CD1c-positive myeloid dendritic cell (primary cell): Measurements from ENCODE around the gene CYSTM1.
"Not testable (repeated sequence)": the region's sequence is repeated elsewhere in the genome, so short reads cannot be mapped to it uniquely, and the experiment has no call there.

Source experiments
- DNase-seq: peaks from one replicate; pipeline ENCODE4 v3.0.0-alpha.2; 2016; ENCODE audit errors: extremely low spot score

CYSTM1 gene

DNA sequence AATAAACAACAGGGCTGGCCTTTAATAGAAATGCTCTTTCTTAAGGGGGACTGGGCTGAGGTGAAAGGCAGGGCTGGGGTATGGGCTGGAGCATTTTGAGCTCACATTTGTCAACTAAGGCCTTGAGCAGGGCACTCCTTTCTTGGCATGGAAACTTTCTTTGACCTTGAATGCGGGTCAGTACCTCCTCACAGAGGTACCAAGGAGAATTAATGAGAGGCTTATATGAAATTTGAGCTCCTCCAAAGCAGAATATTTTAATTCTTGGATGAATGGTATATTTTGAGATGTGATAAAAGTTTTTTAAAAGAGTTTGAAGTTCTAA lies 3.1 kb downstream of the CYSTM1 start:
- DNase-seq, result no peak

DNA sequence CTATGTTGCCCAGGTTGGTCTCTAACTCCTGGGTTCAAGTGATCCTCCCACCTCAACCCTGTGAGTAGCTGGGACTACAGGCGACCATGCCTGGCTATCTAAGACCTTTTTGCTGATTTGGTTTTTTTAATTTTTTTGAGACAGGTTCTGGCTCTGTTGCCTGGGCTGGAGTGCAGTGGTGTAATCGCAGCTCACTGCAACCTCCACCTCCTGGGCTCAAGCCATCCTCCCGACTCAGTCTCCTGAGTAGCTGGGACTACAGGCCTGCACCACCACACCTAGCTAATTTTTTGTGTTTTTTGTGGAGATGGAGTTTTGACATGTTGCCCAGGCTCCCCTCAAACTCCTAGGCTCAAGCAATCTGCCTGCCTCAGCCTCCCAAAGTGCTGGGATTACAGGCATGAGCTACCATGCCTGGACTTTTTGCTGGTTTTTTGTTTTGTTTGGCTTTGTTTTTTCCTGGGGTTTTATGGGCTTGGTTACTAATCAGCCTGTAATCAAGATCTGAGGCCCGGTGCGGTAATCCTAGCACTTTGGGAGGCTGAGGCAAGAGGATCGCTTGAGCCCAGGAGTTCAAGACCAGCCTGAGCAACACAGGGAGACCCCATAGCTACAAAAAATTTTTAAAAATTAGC lies 3.6 kb downstream of the CYSTM1 start:
- DNase-seq, result no peak

DNA sequence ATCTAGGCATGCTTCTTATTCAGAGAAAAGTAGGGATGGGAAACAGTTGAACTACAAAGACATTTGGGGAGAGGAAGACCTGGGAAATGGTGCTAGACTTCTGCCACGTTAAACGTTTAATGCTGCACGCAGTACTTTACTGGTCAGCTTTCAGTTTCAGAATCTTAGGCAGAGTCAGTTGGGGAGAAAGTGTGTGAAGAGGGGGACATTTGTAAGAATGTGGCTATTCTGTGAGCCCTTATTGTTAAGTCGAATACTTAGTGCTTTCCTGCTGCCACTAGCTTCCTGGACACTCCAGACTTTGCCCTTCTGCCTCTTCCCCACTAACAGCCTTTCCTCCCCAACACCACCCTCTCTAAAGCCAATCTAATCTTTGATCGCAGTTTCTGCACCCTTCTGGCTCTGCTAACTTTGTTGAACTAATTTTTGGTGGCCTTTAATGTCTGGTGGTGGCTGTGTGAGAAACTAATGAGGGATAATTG lies 6.1 kb downstream of the CYSTM1 start:
- DNase-seq, result no peak

GRCh38 chr5:140181525-140181924 lies 6.5 kb downstream of the CYSTM1 start:
- DNase-seq, result no peak

DNA sequence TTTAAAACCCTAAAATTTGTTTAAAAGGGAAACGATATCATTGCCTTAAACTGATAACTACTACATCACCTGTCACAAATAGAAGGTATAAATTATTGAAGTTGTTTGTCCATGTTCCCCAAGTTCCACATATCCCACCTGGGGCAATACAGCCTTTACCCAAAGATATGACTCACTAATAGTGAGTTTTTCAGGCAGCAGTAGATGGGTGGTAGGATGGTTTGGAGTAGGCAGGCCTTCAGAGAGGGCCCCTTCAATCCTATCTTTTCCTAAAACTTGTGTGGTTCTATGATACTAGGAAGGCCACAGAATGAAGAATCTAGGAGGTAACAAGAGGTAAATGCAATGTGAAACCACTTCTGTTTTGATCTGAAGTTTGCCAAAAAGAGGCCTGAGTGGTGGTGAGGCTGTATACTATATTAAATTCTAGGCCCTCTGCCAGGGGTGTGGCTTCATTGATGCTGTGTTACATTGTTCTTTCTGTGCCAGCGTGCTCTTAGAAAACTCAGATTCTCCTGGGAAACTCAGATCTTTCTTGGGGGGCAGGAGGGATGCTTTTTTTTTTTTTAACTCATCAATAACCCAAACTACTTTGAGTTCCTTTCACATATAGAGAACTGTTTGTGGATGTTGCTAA lies 7.2 kb downstream of the CYSTM1 start:
- no peak for DNase-seq

- peak; percentile 47 for DNase-seq
Observed at GRCh38 chr5:140182803-140183367, 7.9 kb downstream of the CYSTM1 start.

DNA sequence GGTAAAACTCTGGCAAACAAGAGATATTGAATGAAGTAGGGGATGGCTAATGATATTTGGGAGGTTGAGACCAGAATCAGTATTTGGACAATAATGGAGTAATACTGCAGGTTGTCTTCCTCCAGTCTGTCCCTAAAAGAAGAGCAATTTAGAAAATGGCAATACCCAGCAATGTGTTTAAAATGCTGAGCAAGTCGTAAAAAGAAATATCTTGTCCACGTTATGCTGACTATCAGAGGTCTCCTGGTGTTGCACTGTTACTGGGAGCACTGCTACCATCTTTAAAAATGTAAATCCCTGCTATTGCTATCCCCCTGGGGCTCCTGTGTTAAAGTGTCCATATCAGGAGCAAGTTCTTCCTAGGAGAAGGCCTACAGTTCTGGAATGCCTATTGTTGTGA lies 10.4 kb downstream of the CYSTM1 start:
- no peak for DNase-seq

GRCh38 chr5:140186267-140186671 lies 11.3 kb downstream of the CYSTM1 start:
- peak; percentile 42 for DNase-seq

DNA sequence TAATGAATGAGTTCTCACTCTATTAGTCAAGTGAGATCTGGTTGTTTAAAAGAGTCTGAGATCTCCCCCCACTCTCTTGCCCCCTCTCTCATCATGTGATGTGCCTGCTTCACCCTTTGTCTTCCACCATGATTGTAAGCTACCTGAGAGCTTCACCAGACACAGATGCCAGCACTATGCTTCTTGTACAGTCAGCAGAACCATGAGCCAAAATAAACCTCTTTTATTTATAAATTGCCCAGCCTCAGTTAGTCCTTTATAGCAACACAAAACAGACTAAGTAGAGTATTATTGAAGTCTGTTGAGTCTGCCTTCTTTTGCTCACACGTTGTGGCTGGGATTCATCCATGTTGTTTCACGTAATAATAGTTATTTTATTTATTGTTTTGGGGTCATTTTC lies 14.3 kb downstream of the CYSTM1 start:
- DNase-seq, result no peak

- no peak for DNase-seq
Observed at GRCh38 chr5:140189977-140190871, 15.2 kb downstream of the CYSTM1 start.

DNA sequence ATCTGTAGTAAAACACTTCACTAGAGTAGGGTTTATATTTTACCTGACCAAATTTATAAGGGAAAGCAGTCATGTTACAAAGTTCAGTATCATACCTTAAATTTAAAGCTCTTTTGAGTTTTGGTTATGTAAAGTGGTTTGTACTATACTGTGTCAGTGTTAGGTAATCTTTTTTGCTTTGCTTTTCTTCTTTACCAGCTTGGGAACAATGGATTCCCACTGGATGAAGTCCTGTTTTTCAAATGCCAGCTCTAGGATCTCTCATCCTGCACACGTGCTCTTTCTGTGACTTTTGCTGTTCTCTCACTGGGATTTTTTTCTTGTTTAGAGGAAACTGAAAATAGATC lies 15.9 kb downstream of the CYSTM1 start:
- DNase-seq, result no peak

GRCh38 chr5:140192715-140193430 lies 17.9 kb downstream of the CYSTM1 start:
- no peak for DNase-seq

DNA sequence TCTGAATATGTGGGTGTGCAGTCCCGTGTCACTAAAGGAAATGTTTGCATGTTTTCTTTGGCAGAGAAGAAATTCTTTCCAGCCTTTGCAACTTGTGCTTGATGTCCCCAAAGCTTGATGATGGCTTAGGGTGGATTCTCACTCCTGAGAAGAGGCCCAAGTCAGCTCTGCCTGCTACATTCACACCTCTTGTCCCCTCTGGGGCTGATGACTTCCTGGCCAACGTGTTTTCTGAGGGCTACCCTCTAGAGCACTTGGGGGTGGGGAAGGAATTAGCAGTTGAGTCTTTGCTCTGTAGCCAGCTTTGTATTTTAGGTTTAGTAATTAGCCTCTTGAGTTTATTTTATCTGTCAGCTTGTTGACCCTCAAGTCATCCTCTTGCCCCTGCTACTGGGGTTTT lies 19.7 kb downstream of the CYSTM1 start:
- no peak for DNase-seq

DNA sequence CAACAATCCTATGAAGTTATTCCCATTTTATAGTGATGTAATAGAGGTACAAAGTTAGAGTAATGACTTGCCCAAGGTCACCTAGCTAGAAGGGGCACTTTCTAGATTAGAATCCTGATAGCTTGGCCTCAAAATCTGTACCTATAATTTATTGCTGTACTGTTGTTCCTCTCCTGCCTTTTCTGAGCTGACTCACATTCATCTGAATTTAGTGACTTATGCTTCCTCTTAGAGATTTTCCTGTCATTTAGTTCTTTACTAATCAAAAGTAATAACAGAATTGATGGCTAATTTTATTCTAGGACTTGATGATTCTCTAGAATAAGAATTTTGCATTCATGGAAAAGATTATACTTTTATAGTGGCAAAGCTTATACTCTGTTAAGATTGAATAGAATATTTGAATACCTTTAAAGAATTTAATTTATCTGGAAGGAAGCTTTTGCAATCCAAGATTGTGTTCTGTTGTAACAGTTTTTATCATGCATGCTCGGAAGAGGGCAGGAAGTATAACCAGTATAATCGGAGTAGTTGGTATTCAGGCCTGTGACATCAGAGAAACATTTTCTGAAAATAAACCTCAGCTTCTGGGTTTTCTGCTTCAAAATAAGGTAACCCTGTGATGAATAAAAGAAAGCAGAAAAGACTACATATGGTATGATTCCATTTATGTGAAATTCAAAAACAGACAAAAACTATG lies 21.3 kb downstream of the CYSTM1 start:
- peak; percentile 38 for DNase-seq

DNA sequence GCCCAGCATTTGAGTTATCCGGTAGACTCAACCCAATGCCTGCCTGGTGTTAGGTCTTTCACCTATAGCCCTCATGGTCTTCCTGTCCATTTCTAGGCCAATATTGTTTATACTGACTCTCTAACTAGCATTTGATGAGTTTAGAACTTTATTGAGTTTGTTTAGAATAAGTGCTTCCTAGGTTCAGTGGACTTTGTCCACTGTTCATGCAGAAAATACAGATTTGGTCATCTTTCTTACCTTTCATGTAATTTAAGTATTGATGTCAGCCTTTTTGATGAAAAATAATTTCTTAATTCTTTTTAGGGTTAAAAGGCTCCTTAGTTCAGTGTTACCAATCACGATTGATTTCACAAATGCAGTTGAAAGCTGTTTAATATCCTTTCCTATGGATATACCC lies 22.0 kb downstream of the CYSTM1 start:
- no peak for DNase-seq

DNA sequence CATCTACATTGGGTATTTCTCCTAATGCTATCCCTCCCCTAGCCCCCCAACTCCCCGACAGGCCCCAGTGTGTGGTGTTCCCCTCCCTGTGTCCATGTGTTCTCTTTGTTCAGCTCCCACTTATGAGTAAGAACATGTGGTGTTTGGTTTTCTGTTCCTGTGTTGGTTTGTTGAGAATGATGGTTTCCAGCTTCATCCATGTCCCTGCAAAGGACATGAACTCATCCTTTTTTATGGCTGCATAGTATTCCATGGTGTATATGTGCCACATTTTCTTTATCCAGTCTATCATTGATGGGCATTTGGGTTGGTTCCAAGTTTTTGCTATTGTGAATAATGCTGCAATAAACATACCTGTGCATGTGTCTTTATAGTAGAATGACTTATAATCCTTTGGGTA lies 23.9 kb downstream of the CYSTM1 start:
- not testable (repeated sequence) for DNase-seq

- no peak for DNase-seq
Observed at GRCh38 chr5:140202078-140202477, 27.1 kb downstream of the CYSTM1 start.

DNA sequence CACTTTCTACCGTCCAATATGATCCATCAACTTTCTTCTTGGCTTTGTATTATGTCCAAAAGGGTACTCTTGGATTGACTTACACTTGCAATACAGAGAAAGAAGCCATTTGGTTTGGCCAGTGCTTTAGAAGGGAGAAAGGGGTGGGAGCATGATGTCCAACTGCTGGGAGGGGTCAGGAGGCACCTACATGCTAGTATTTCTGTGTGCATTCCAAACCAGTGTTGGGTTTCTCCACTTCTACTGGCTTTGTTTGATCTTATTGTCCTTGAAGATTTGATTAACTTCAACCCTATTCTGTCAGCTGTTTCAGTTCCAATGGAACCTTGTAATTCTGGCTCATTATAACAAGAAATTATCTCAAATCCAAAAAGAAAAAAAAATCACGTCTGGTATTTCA lies 27.6 kb downstream of the CYSTM1 start:
- DNase-seq, result no peak

DNA sequence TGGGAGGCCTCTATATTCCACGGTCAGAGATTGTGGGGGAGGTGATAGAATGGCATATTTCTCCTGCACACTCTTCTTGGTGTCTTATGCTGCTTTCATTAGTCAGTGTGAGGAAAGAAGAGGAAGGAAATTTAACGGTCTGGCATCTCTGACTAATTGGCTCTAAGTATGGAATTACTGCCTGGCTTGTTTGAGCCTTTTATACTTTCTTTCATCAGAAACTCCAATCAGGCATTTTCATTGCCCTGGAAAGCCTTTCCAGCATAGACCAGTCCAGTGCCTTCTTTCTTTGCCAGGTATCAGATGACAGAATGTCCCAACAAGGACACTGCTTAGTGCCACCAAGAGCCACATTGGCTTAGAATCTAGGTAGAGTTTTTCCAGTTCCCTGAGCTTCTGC lies 30.2 kb downstream of the CYSTM1 start:
- peak; percentile 11 for DNase-seq

- DNase-seq, result no peak
Observed at GRCh38 chr5:140205952-140206351, 31.0 kb downstream of the CYSTM1 start.

DNA sequence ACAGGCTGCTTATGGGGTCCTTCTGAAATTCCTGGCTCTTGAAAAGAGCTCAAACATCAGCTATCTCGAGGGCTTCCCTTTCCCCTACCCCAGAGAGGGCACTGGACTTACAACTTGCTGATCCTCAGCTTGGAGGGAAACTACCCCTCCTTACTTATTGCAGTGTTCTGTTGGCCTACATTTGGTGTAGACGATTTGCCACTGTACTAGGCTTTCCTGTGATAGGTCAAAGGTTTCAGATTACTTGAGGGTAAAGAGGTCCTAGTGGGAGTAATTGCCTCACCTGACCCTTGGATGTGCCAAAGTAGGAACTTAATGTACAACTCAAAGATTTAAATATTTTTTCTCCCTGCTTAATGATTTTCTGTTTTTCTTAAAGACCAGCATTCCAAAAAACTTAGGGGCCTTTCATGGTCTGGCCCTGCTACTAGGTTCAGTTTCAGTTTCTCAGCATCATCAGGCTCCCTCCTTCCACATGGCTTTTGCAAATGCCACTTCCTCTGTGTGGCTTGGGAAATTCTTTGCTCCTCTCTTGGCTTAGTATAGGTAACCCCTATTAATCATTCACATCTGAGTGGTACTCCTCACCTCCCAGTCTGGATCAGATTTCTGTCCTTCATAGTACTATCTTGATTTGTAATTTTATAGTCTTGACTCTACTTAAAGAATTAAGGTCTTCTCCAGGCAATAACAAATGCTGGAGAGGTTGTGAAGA lies 32.4 kb downstream of the CYSTM1 start:
- no peak for DNase-seq
